NCI-H1105 (cell line): ENCODE results near the gene NBL1.

Source experiments
- DNase-seq: peaks from one replicate; lab custom pipeline; 2025; lab: John Stamatoyannopoulos, UW

NBL1 gene

GRCh38 chr1:19643602-19644394 lies at the start of gene NBL1:
NBL1 (plus strand) TSS chr1:19644311; CDS start chr1:19655031, 10,720 bp downstream.
- peak; percentile 5 for DNase-seq

GRCh38 chr1:19596065-19596713 lies 47.9 kb upstream of the NBL1 start:
- peak; percentile 26 for DNase-seq

GRCh38 chr1:19596714-19597495 lies 47.2 kb upstream of the NBL1 start:
- peak; percentile 97 for DNase-seq

- DNase-seq = peak; percentile 17
Observed at GRCh38 chr1:19597496-19598309, 46.4 kb upstream of the NBL1 start.

- no peak for DNase-seq
Observed at GRCh38 chr1:19599810-19600209, 44.3 kb upstream of the NBL1 start.

- DNase-seq = no peak
Observed at GRCh38 chr1:19602486-19602885, 41.6 kb upstream of the NBL1 start.

GRCh38 chr1:19605967-19606366 lies 38.1 kb upstream of the NBL1 start:
- no peak for DNase-seq

- no peak for DNase-seq
Observed at GRCh38 chr1:19606817-19607642, 37.1 kb upstream of the NBL1 start.

GRCh38 chr1:19608232-19608631 lies 35.9 kb upstream of the NBL1 start:
- DNase-seq = no peak

GRCh38 chr1:19610282-19610981 lies 33.7 kb upstream of the NBL1 start:
- no peak for DNase-seq

- DNase-seq = no peak
Observed at GRCh38 chr1:19612530-19612929, 31.6 kb upstream of the NBL1 start.

GRCh38 chr1:19613171-19613703 lies 30.9 kb upstream of the NBL1 start:
- no peak for DNase-seq

- no peak for DNase-seq
Observed at GRCh38 chr1:19615438-19615837, 28.7 kb upstream of the NBL1 start.

GRCh38 chr1:19616489-19616888 lies 27.6 kb upstream of the NBL1 start:
- no peak for DNase-seq

- DNase-seq = no peak
Observed at GRCh38 chr1:19617376-19617775, 26.7 kb upstream of the NBL1 start.

GRCh38 chr1:19618428-19618827 lies 25.7 kb upstream of the NBL1 start:
- DNase-seq = no peak

- no peak for DNase-seq
Observed at GRCh38 chr1:19619697-19620384, 24.3 kb upstream of the NBL1 start.

- DNase-seq = no peak
Observed at GRCh38 chr1:19620786-19621185, 23.3 kb upstream of the NBL1 start.

GRCh38 chr1:19621274-19621950 lies 22.7 kb upstream of the NBL1 start:
- DNase-seq = no peak
